HG02571 (cell line): ENCODE results near the gene SH3RF3.

Experiments used
- ATAC-seq: cut with Tn5 transposase; IDR thresholded peaks from one replicate; pipeline ENCODE4 v1.9.1; 2021; ENCODE audit warnings: mild to moderate bottlenecking, moderate library complexity; ENCODE audit not compliant: unreplicated experiment

Gene SH3RF3

GRCh38 chr2:109422758-109423500 is 293.9 kb downstream of the SH3RF3 start:
- no peak for ATAC-seq

- ATAC-seq, result no peak
Observed at GRCh38 chr2:109423556-109424359, 294.8 kb downstream of the SH3RF3 start.

GRCh38 chr2:109425411-109425810 is 296.4 kb downstream of the SH3RF3 start:
- no peak for ATAC-seq

- no peak for ATAC-seq
Observed at GRCh38 chr2:109427661-109428091, 298.7 kb downstream of the SH3RF3 start.

- no peak for ATAC-seq
Observed at GRCh38 chr2:109428281-109428680, 299.3 kb downstream of the SH3RF3 start.

- ATAC-seq, result no peak
Observed at GRCh38 chr2:109428841-109429566, 300.0 kb downstream of the SH3RF3 start.

- ATAC-seq, result no peak
Observed at GRCh38 chr2:109429567-109430328, 300.7 kb downstream of the SH3RF3 start.

- ATAC-seq, result no peak
Observed at GRCh38 chr2:109430329-109430636, 301.3 kb downstream of the SH3RF3 start.

- no peak for ATAC-seq
Observed at GRCh38 chr2:109432421-109432820, 303.4 kb downstream of the SH3RF3 start.

- ATAC-seq, result no peak
Observed at GRCh38 chr2:109433486-109433885, 304.5 kb downstream of the SH3RF3 start.

- no peak for ATAC-seq
Observed at GRCh38 chr2:109433926-109434325, 304.9 kb downstream of the SH3RF3 start.

GRCh38 chr2:109434351-109434750 is 305.3 kb downstream of the SH3RF3 start:
- ATAC-seq, result no peak

- ATAC-seq, result no peak
Observed at GRCh38 chr2:109435066-109435690, 306.2 kb downstream of the SH3RF3 start.

GRCh38 chr2:109435901-109436598 is 307.0 kb downstream of the SH3RF3 start:
- no peak for ATAC-seq

GRCh38 chr2:109436610-109437225 is 307.7 kb downstream of the SH3RF3 start:
- ATAC-seq, result no peak

GRCh38 chr2:109437325-109438090 is 308.5 kb downstream of the SH3RF3 start:
- no peak for ATAC-seq

GRCh38 chr2:109438146-109438545 is 309.1 kb downstream of the SH3RF3 start:
- no peak for ATAC-seq

GRCh38 chr2:109438773-109439389 is 309.9 kb downstream of the SH3RF3 start:
- no peak for ATAC-seq
